Endothelial cell of hepatic sinusoid (primary cell): ENCODE data around the gene VPS51.

Experiments used
- in situ Hi-C: cut with HindIII; loops from 2 replicates; pipeline ENCODE4 v1.10.0; 2017; ENCODE audit warnings: low sequenced_read_pairs

Gene VPS51

GRCh38 chr11:65095974-65096806 is at the start of gene VPS51:
TSS of gene VPS51 (plus strand) at chr11:65096214. CDS start at chr11:65096251, 37 bp downstream.
- in situ Hi-C loops, result no loop called here

GRCh38 chr11:65047581-65048422 is 48.2 kb upstream of the VPS51 start:
- in situ Hi-C loops, result no loop called here

- in situ Hi-C loops, result no loop called here
Observed at GRCh38 chr11:65051398-65051858, 44.6 kb upstream of the VPS51 start.

- in situ Hi-C loops, result no loop called here
Observed at GRCh38 chr11:65053827-65054508, 42.0 kb upstream of the VPS51 start.

GRCh38 chr11:65055538-65055937 is 40.5 kb upstream of the VPS51 start:
- in situ Hi-C loops, result no loop called here

GRCh38 chr11:65056999-65057398 is 39.0 kb upstream of the VPS51 start:
- in situ Hi-C loops, result no loop called here

GRCh38 chr11:65057526-65057925 is 38.5 kb upstream of the VPS51 start:
- in situ Hi-C loops, result no loop called here

- in situ Hi-C loops, result no loop called here
Observed at GRCh38 chr11:65058012-65058411, 38.0 kb upstream of the VPS51 start.

GRCh38 chr11:65058419-65059054 is 37.5 kb upstream of the VPS51 start, which contains the start of gene NAALADL1:
TSS of gene NAALADL1 (minus strand) at chr11:65058553. CDS start at chr11:65058521, 32 bp downstream.
- in situ Hi-C loops, result no loop called here

GRCh38 chr11:65059523-65059922 is 36.5 kb upstream of the VPS51 start:
- in situ Hi-C loops, result no loop called here

GRCh38 chr11:65059959-65060824 is 35.8 kb upstream of the VPS51 start:
- in situ Hi-C loops, result no loop called here

GRCh38 chr11:65060913-65061408 is 35.1 kb upstream of the VPS51 start:
- in situ Hi-C loops, result no loop called here

- in situ Hi-C loops, result no loop called here
Observed at GRCh38 chr11:65063532-65063931, 32.5 kb upstream of the VPS51 start.

- in situ Hi-C loops, result no loop called here
Observed at GRCh38 chr11:65064847-65065240, 31.2 kb upstream of the VPS51 start.

GRCh38 chr11:65065851-65066250 is 30.2 kb upstream of the VPS51 start:
- in situ Hi-C loops, result no loop called here

GRCh38 chr11:65066315-65066714 is 29.7 kb upstream of the VPS51 start:
- in situ Hi-C loops, result no loop called here

GRCh38 chr11:65066805-65067291 is 29.2 kb upstream of the VPS51 start:
- in situ Hi-C loops, result no loop called here

GRCh38 chr11:65067446-65067845 is 28.6 kb upstream of the VPS51 start:
- in situ Hi-C loops, result no loop called here

GRCh38 chr11:65069217-65069616 is 26.8 kb upstream of the VPS51 start:
- in situ Hi-C loops, result no loop called here
